Gastroesophageal sphincter (tissue), 3 donors: ENCODE results near the gene VPS39.

Source experiments
- CTCF ChIP-seq, 4 experiments: fragments of 200-600 bp in 2 of 4; fragments of 450-650 bp in 2 of 4; sonication (generic) in 1 of 4; IDR thresholded peaks; one replicate each; pipeline ENCODE4 v1.5.1; 2017 to 2019; ENCODE audit warnings: antibody characterized with exemption in 4 of 4, mild to moderate bottlenecking in 2 of 4, moderate library complexity in 2 of 4
- EP300 ChIP-seq: sonication (generic); formaldehyde crosslinking; IDR thresholded peaks from one replicate; pipeline ENCODE4 v1.6.1; 2017; ENCODE audit warnings: antibody characterized with exemption, mild to moderate bottlenecking

- no peak for TF ChIP-seq EP300
- no peak for TF ChIP-seq CTCF (IDR thresholded peaks at IDR 0.05)
These were observed 14.7 kb downstream of the VPS39 start for GRCh38 chr15:42193383-42193782.
